COLO668 (cell line): ENCODE results near the gene HTR3B.
A peak's percentile ranks its signal among the peaks of the same experiment; 100 is the strongest.

Experiments
- DNase-seq: peaks from one replicate; lab custom pipeline; 2025; ENCODE audit not compliant: unreplicated experiment; lab: John Stamatoyannopoulos, UW

The HTR3B gene

DNA sequence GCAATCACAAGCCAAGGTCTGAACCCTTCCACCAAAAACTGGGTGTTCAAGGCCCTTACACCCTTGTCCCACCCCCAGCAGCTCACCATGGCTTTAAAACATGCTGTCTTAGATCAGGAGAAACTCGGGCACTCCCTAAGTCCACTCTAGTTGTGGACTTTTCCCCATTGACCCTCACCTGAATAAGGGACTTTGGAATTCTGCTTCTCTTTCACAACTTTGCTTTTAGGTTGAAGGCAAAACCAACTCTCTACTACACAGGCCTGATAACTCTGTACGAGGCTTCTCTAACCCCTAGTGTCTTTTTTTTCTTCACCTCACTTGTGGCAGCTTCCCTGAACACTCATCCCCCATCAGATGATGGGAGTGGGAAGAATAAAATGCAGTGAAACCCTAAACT is 85.3 kb downstream of the HTR3B start:
- no peak for DNase-seq

DNA sequence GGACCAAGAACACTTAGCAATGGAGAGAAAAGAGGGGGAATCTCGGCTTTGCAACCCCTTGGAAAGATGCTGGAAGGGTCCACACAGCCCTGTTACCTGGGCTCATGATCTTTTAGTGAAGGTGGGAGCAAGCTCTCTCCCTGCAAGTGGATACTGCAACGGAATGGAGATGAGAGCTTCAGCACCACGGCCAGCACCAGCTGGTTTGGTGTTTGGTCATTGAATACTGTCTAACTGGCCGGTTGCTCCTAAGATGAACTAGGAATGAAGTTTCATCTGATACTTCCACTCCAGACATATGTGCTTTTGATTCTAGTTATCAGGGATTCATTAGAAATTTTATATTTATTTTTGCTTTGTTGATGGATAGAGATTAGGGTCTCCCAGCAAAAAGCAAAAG is 86.6 kb downstream of the HTR3B start:
- no peak for DNase-seq

GRCh38 chr11:113991718-113992458 is 87.3 kb downstream of the HTR3B start:
- peak; percentile 32 for DNase-seq

DNA sequence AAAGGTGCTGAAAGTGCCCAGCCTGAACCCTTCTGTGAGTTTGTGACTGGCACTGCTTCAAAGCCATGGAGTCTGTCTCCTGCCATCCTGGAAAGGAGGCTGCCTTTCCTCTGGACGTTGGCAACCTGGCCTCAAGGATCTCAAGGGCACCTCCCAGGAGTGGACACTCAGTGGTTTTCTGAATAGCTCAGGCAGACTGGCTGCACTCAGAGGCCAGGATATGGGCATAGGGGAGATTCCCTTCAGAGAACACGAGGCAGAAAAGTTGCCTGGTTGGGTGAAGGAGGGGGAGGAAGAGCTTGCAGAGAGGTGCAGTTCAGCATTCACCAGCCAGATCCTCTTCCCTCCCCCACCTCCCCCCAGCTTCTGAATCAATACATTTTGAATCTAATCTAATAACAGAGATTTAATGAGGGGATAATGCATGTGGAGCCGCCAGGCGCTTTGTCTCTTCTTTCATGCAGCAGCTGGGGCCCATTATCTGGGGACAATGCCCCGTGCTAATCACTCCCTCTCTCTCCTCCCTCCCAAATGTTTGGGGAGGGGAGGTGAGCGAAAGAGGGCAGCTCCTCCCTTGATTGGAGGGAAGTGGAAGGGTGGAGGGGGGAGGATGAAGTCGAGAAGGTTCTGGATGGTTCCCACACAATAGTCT is 88.0 kb downstream of the HTR3B start:
- peak; percentile 14 for DNase-seq

DNA sequence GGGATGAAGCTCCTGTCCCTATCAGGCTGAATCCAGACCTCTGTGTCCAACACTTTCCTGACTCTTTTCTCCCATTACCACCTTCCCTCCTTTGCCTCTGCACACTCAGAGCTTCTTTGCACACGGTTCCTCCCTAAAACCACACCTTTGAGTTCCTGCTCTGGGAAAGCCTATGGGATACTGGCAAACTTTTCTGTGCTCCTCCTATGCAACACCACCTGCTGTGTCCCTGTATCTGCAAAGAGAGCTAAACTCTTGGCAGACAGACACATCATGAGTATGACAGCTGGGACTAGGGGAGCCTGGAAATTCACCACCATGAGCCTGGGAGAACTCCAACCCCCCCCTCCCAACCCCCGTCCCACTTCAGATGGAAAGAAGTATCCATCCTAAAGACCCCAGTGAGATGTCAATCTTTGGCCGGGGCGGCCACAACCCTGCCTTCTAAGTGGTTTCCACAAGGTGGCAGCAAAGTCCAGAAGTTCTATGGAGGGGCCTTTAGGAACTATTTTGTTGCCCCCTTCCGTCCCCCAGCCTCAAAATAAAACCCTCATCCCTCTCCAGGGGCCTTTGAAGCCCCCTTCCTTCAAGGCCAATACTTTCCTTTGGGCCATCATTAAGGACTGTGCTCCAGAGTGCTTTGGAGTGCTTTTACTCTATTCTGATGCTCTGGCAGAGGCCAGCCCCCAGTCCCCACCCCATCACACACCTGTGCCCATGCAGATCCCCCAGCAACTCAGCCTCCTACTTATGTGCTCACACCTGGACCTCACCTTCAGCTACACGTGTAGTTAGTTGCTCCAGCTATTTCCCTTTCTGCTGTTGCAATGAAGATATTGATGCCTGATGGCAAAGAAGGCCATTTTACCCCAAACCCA is 89.7 kb downstream of the HTR3B start:
- DNase-seq, result peak; percentile 7
